NCI-H1048 (cell line): Measurements from ENCODE around the gene FPGS.
"Not testable (repeated sequence)": the region's sequence is repeated elsewhere in the genome, so short reads cannot be mapped to it uniquely, and the experiment has no call there.

Experiments used
- DNase-seq: peaks from one replicate; lab custom pipeline; 2025; lab: John Stamatoyannopoulos, UW

The FPGS gene

DNA sequence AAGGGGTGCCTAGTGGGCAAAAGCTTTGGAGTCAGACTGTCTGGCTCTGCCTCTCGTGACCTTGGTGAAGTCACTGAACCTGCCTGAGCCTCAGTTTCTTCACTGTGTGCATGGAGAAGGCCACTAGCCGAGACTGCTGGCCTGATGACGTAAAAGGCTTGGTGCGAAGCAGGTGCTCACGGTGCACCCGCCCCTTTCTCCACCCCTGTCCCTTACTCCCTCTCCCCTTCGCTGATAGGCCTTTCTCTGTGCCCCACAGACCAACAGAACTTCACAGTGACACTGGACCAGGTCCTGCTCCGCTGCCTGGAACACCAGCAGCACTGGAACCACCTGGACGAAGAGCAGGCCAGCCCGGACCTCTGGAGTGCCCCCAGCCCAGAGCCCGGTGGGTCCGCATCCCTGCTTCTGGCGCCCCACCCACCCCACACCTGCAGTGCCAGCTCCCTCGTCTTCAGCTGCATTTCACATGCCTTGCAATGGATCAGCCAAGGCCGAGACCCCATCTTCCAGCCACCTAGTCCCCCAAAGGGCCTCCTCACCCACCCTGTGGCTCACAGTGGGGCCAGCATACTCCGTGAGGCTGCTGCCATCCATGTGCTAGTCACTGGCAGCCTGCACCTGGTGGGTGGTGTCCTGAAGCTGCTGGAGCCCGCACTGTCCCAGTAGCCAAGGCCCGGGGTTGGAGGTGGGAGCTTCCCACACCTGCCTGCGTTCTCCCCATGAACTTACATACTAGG, 10.4 kb downstream of the FPGS start:
- no peak for DNase-seq

DNA sequence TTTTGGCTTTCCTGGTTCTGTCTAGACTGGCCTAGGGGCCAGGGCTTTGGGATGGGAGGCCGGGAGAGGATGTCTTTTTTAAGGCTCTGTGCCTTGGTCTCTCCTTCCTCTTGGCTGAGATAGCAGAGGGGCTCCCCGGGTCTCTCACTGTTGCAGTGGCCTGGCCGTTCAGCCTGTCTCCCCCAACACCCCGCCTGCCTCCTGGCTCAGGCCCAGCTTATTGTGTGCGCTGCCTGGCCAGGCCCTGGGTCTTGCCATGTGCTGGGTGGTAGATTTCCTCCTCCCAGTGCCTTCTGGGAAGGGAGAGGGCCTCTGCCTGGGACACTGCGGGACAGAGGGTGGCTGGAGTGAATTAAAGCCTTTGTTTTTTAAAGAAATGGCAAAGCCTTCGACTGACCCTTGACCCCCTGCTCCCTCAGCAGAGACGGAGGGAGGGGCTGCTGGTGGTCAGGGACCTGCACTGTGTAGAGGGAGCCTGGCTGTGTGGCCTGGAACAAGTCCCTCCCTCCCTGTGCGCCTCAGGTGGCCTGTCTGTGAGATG, 11.1 kb downstream of the FPGS start:
- no peak for DNase-seq

DNA sequence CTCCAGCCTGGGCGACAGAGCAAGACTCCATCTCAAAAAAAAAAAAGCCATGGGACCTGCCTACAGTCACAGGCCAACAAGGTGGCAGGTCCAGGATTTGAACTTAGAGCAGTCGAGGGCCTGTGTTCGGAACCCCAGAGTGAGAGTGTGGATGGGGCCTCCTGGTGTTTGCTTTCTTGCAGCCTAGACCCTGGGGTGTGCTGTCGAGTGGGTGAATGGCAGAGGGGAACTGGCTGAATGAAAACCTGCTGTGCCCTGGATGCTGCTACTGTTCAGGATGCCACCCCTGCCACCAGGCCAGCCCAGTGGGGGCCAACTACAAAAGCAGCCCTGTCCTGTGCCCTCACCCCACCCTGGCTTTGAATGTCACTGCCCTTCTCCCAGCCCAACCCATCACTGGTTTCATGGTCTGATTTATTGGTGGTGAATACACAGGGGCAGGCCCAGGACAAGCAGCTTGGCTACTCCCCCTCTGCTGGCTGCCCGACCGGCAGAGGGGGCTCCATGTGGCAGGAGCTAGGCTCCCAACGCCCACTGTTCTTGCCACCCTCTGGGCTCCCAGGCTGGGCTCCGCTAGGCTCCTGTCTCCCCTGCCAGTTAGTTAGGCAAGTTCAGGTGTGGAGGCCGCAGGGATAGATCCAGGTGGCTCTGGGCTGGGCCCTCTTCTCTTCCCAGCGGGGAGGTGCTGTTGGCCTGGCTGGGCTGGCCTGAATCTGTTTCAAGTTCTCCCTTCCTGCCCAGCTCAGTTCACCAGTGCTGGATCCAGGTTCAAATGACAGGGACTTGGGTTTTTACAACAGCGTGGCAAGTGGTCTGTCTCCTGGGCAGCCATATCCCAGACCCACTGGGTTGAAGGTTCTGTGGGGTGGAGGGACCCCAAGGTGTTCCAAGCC, 12.2 kb downstream of the FPGS start:
- DNase-seq: no peak

DNA sequence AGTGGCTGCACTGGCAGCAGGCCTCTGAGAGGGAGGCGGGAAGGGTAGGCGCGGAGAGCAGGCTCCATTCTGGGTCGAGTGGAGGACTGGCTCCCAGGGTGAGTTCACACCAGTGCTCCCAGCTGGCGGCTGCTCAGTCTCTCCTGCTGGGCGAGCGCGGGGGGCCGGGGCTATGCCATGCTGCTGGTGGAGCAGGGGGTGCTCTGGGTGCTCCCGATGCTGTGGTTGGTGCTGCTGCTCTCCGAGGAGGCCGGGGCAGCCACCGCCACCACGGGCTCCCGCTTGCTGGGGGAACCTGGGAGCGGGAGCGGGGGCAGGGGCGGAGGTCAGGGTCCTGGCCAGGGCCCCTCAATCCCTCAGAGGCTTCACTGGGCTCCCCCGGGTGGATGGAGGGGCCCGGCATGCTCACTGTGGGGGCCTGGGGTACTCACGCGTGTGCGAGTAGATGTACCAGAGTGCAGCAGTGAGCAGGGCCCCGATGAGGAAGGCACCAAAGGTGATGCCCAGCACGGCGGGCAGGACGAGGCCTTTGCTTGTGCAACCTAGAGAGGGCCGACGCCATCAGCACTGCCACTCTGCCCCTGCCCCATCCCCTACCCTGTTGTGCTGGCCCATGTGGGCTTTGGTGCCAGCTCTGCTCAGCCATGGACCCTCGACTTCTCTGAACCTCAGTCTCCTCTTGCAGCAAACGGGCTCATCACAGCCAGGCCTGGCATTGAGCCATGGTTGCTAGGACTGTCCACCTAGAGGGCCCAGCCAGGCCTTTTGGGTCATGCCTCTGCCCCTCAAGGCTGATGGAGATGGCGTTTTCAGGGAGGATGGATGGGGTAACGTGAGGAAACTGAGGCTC, 13.1 kb downstream of the FPGS start:
- DNase-seq: no peak

DNA sequence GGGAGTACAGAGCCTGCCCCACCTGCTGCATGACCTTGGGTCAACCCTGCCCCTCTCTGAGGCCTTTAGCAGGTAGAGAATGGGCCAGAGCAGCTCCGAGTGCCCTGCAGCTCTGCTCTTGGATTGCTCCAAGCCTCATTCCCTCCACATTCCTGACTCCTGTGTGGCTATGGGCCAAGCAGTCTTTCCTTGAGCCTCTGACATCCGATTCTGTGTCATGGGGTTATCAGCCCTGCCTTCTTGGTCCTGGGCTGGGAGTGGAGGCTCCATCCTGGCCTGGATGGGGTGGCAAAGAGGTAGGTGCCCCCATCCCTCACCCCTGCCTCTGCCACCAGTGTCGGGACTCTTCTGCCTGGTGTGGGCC, 13.7 kb downstream of the FPGS start:
- DNase-seq: no peak

DNA sequence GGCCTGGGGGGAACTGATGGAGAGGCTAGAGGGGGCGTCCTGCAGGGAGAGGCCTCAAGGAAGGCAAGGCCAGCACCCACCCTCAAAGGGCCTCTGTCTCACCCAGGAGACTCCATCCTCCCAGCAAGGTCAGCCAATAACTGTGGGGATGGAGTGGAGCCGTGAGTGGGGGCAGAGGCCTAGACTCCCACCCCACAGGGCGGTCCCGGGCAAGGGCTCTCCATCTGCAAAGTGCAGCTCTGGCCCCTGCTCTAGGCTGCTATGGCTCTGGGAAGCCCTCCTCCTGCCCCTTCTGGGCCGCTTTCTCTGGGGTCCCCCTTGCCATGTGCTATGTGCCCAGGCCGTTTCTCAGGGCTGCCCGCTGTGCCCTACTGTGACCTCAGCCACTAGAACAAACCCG, 14.0 kb downstream of the FPGS start:
- DNase-seq: no peak

DNA sequence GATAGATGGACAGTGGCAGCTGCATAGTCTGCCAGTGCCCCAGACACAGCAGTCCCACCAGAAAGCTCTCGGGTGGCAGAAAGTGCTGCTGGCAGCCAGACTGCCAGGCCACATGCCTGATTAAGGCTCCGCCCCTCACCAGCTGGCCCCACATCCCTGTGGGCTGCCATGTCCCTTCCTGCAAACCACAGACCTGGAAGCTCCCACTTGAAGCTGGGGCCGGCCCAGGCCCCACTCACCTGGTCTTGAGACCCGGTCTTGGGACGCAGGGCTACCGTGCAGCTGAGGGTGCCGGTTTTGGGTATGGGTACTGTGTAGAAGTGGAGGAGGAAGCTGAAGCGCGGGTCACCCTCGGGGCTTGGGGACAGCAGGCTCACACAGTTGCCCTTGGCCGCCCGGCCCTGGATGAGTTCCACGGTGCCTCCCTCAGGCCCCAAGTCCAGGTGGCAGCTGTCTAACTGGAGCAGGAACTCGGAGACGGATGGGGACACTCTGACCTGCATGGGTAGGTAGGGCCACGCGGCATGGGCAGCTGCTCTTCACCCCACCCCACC, 15.3 kb downstream of the FPGS start:
- DNase-seq: no peak

DNA sequence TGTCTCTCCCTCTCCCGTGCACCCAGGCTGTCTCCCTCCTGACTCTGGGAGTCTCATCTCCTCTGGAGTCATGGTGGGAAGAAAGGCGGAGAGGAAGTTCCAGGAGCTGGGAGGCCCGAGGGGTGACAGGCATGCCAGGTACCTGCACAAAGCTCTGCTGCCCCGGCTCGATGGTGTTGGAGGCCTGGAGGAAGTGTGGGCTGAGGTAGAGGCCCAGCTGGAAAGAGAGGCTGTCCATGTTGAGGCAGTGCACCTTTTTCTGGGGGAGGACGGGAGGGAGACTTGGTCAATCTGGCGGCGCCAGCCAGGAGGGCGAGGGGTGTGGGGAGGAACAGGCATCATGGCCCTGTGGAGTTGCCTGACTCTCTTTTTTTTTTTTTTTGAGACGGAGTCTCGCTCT, 15.9 kb downstream of the FPGS start:
- DNase-seq: no peak

DNA sequence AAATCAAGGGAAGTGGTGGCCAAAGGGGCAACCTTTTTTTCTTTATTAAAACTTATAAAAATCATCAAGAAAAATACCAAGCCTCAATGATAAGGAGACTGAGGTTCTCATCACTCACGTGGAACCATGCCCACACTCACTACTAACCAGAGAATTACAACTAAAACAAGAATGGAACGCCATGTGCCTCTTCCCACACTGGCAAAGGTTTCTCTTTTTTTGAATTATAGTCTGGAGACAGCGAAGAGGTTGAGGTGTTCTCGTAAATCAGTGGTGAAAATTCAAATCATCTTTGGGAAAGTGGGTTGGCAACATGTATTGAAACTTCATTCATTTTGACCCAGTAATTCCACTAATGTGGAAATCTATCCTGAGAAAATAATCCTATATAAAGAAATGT, 19.4 kb downstream of the FPGS start:
- no peak for DNase-seq

DNA sequence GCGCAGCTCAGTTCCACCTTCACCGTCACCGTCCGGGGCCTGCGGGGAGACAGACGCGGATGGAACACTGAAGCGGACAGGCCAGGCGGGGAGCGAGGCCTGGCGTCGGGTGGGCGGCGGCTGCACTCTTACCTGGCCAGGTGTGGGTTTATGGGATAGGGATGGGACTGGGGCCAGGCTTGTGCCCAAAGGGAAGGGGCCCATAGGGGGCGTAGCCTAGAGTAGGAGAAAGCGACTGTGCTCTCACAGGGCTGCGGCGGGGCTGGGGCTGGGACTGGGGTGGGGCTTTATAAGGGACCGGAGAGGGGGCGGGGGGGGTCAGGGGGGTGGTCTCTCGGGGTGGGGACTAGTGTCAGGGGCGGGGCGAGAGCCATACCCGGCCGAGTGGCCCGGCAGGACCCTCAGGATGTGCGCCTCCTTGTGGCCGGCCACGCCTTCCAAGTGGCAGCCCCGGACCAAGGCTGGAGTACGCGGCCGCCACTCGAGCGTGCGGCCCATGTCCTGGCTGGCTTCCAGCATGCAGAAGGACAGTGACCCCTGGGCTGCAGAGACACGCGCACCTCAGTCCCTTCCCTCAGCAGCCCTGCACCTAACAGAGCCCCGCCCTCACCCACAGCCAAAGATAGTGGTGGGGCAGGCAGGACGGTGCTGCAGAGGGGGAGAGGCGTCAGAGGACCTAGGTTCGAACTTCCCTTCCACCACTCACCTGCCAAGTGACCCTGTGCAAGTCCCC, 22.8 kb downstream of the FPGS start:
- DNase-seq: no peak

DNA sequence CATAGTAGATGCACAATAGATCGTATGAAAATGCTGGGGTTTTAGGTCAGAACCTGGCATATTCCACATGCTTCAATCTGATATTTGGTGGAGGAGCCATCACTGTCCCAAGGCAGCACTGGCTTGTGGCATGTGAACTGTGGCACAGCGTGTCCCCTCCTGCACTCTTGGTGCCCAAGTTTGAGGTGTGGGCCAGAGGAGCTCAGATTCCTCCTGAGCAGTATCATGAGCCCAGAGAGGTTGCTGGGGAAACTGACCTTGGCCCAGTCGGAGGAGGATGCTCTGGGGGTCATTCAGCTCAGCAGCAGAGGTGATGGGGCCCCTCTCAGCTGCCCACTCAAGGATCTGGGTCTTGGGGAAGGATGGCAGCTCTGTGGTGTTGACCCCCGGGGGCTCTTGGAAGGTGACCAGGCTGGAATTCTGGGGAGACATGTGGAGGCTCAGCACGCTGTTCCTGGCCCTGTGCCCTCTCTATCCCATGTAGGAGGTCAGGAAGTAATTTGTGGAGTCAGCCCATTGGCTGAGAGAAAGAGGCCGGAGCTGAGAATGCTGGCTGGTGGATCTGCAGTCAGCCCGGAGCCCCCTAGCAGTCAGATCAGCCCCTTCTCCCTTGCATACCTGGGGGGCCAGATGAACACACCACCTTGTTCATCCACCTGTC, 23.7 kb downstream of the FPGS start:
- DNase-seq: no peak

DNA sequence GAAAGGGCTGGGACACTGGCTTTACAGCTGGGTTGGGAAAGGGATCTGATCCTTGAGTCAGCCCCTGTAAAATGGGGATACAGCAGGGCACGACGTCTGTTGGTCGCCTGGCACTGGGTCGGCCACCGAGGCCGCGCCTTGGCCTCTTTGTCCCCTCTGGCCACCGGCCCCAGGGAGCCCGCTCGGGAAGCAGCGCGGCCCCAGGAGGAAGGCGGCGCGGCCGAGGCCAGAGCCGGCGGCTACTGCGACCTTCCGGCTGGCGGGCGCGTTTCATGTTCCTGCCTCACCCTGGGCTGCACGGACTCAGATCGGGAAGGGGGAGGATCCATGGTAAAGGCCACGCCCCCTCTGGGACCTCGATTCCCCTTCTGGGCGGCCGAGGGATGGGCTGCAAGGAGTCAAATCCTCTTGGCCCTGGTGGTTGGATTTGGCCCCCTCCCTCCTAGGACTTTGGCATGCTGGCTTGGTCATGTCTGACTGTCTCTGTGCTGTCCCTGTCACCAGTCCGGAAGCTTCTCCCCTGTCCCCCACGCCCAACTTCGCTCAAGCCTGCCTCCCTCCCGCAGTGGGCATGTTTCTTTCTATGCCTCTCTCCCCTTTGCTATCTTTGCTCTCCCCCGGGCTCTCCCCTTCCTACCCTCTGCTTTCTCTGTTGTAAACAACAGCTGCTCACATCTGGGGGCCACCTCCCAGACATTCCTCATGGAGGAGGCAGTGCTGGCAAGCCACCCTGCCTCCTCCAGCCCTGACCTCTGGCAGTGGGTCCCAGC, 25.8 kb downstream of the FPGS start:
- no peak for DNase-seq

DNA sequence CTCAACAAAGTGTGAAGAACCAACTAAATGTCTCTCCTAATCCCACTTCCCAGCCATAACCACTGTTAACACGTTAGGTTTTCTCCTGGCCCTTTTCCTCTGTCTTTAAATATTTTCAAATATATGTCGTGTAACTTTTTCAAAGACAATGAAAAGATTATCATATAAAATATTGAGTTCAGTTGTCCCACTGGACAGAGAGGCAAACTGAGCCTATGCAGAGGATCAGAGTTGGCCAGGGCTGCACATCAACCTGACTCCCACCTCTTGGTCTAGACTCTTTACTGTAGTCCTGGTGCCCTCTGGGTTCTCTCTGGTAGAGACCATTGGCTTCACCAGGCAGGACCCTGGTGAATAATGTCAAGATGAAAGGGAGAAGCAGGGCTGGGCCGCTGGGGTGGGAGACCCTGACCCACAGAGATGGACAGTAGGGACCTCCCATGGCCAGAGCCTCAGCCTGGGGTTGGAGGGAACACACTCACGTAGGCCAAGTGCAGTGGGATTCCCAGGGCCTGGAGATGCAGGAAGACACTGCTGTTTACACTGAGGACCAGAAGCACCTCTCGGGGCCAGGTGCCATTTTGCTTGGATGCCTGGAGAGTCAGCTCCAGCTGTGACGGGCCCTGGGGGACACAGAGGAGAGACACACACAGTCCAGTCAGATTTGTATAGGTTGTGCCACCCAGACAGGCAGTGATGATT, 26.7 kb downstream of the FPGS start:
- no peak for DNase-seq

DNA sequence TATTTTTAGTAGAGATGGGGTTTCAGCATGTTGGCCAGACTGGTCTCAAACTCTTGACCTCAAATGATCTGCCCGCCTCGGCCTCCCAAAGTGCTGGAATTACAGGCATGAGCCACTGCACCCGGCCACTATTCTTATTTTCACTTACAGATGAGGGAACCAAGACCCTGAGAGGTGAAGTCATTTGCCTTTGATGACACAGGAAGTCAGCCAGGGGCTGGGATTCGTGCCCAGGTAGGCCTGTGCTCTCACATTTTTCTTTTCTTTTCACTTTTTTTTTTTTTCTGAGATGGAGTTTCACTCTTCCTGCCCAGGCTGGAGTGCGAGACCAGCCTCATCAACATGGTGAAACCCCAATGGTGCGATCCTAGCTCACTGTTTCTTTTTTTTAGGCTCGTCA, 29.6 kb downstream of the FPGS start:
- no peak for DNase-seq

DNA sequence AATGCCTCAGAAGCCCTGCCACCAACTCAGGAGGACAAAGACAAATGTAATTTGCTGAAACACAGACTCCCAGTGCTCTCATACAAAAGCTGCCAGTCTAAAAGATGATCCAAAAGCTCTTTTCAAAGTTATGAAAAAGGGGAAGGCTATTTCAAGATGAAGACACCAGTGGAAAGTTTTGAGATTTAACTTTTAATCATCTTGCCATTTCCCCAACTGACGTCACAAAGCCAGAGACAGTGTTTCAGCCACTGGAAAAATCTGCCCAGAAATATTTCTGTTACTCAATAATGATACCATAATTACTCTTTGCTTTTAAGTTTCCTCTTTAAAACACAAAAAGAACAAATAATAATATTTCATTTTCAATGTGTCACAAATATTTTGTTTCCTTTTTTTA, 30.9 kb downstream of the FPGS start:
- no peak for DNase-seq

DNA sequence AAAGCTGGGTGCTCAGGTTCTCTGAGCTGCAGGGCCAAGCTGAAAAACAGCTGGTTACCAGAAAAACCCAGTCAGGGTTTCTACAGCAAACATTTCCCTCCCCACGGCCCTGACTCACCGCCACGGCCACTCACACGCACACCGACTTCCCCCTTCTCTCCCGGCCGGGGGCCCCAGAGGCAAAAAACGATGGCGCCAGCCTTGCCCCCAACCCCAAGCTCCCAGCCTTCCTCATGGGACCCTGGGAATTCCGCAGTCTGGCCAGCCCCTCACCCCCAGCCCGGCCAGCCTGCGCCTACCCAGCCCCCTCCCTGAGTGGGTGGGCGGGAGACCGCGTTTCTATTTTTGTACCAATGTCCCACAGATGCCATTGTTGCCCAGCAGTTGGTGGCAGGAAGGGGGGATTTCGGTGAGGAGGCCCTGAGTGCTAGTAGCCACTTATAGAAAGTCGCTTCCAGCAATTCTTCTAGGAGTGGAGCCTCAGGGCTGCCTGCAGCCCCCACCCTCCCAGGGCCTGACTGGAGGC, 33.4 kb downstream of the FPGS start:
- DNase-seq: no peak

DNA sequence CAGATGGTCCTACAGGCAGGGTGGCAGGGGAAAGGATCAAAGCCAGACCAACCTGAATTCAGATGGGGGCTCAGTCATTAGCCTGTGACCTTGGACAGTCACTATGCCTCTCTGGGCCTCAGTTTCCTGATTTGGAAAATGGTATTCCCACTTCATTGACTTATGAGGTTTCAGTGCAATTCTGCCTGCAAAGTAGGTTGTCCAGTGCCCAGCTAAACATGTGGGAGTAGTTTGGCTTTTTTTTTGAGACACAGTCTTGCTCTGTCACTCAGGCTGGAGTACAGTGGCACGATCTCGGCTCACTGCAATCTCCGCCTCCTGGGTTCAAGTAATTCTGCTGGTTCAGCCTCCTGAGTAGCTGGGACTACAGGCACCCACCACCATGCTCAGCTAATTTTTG, 33.9 kb downstream of the FPGS start:
- not testable (repeated sequence) for DNase-seq

DNA sequence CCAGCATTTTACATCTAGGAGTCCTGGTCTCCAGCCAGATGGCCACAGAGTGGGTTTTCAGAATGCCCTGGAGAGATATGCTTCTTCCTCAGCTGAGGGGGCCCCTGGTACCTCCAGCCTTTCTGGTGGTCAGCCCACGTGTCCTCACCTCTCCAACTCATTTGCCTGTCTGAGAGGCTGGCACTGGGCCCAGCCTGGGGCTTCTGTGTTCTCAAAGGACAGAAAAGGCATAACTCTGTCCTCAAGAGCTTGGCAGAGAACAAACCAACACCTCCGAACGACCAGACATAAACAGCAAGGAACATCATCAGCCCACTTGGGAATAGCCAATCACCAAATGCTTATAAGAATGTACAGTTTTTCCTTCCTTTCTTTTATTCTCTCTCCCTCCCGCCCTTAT, 34.7 kb downstream of the FPGS start:
- no peak for DNase-seq
